ENCODE results near the gene KANK4. TPM values are rescaled to one million over a fixed set of nuclear protein-coding genes. Genes with fewer than 3 reads are reported as not detected.

Gene KANK4
- total and polyA plus RNA-seq, 9 donors: 0.05 to 0.83 (median 0.19) TPM; not detected in 1

DNA sequence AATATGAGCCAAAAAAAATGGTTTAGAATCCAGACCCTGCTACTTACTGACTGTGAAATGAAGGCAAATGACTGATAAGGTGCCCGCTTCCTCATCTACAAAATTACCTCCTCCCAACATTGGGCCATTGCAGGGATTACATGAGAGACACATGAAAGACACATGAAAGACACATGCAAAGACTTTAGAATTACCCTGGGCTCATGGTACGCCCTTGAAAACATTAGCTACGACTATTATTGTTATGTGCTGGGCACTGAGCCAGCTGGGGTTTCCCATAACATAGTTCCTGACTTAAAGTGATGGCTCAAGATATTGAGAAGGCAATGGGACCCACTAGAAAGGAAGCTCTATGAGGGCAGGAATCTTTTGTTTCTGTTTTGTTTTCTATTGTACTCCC is 43.7 kb upstream of the KANK4 start:
- Histone ChIP-seq H3K4me3 (no peak overlapping the region), H3K9me3 (no peaks in the 10 kb centered on the region), H3K27ac (no peak overlapping the region), H3K27me3 (no peaks in the 10 kb centered on the region), H3K36me3 (no peaks in the 10 kb centered on the region), H3K4me1 (ENCODE audit: insufficient read depth) (no peaks in the 10 kb centered on the region)
- no peak for DNase-seq
- intact Hi-C loops (cut with DNase I): no loop called here
- TF ChIP-seq POLR2A (IDR thresholded peaks at IDR 0.05) (no peak), EP300 (IDR thresholded peaks at IDR 0.05) (no peak)
- TF ChIP-seq, protein P1, sequence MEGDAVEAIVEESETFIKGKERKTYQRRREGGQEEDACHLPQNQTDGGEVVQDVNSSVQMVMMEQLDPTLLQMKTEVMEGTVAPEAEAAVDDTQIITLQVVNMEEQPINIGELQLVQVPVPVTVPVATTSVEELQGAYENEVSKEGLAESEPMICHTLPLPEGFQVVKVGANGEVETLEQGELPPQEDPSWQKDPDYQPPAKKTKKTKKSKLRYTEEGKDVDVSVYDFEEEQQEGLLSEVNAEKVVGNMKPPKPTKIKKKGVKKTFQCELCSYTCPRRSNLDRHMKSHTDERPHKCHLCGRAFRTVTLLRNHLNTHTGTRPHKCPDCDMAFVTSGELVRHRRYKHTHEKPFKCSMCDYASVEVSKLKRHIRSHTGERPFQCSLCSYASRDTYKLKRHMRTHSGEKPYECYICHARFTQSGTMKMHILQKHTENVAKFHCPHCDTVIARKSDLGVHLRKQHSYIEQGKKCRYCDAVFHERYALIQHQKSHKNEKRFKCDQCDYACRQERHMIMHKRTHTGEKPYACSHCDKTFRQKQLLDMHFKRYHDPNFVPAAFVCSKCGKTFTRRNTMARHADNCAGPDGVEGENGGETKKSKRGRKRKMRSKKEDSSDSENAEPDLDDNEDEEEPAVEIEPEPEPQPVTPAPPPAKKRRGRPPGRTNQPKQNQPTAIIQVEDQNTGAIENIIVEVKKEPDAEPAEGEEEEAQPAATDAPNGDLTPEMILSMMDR (IDR thresholded peaks at IDR 0.05): no peak
- WGBS, 3 donors: 57 to 65% (median 62%) methylated on average over 3 of the region's 3 CpGs

DNA sequence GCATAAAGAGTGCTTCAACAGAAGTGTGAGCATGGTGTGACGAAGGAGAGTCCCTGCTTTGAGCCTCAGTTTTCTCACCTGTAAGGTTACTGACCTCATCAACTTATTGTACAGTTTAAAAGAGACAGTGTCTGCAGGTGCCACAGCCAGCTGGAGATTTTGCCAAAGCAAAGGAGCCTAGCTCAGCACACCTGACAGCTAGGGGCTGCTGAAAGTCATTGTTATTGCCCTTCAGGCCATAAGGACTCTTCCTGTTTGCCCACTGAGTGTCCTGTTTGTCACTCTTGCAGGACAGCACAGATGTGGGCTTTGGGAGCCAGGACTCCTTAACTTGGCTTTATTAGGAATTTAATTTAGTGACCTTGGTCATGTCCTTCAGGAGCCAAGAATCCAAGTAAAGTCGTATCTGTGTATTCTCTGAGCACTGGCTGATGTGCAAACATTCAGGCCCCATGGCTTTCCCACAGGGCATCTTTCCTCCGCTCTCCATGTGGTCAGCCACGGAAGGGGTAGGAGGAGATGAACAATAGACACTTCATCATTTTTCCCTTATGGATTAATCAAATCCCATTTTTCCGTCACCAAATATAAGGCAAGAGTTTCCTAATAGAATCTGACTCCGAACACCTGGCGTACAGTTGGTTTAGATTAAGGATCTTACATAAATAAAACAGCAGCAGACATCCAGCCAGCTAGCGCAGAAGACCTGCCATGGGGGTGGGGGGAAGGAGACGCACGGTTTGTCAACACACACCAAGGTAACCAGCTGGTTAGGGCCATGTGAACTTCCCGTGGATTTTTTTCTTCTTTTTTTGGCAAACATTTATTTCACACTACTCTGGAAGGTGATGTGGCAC is 43.1 kb upstream of the KANK4 start:
- no peaks in the 10 kb centered on the region for H3K36me3 ChIP-seq
- H3K4me3 ChIP-seq: no peak overlapping the region
- H3K4me1 ChIP-seq (ENCODE audit: insufficient read depth): no peaks in the 10 kb centered on the region
- H3K27me3 ChIP-seq: no peaks in the 10 kb centered on the region
- DNase-seq: no peak
- no peak overlapping the region for H3K27ac ChIP-seq
- intact Hi-C loops (cut with DNase I): no loop called here
- H3K9me3 ChIP-seq: no peaks in the 10 kb centered on the region
- WGBS, 3 donors: 38 to 62% (median 48%) methylated on average over 11 of the region's 11 CpGs
- no peak for TF ChIP-seq EP300 (IDR thresholded peaks at IDR 0.05)
- no peak for TF ChIP-seq POLR2A (IDR thresholded peaks at IDR 0.05)
- TF ChIP-seq, protein P1 (IDR thresholded peaks at IDR 0.05): no peak

DNA sequence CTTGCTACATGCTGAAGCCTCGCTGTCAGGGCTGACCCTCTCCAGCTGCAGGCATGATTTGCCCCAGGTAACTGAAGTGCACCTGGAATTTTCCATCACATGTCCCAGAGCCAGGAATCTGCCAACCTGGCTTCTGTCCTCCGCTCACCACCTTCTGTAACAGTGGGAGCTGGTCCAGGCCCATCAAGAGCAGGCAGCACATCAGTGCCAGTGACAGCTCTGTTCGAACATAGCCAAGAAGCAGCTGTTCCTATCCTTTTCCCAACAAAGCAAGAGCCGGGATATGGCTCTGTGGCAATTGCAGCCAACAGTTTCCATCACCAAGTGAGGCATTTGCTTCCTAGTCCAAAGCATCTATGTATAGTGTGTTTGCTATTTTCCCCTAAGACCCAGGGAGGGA is 42.2 kb upstream of the KANK4 start:
- Histone ChIP-seq H3K27me3 (no peaks in the 10 kb centered on the region), H3K36me3 (no peaks in the 10 kb centered on the region), H3K27ac (no peak overlapping the region), H3K9me3 (no peaks in the 10 kb centered on the region), H3K4me3 (no peak overlapping the region), H3K4me1 (ENCODE audit: insufficient read depth) (no peaks in the 10 kb centered on the region)
- no peak for DNase-seq
- intact Hi-C loops (cut with DNase I): no loop called here
- WGBS, 3 donors: 88 to 94% (median 93%) methylated on average over 4 of the region's 4 CpGs
- no peak for TF ChIP-seq POLR2A (IDR thresholded peaks at IDR 0.05)
- TF ChIP-seq, protein P1 (IDR thresholded peaks at IDR 0.05): no peak
- no peak for TF ChIP-seq EP300 (IDR thresholded peaks at IDR 0.05)

DNA sequence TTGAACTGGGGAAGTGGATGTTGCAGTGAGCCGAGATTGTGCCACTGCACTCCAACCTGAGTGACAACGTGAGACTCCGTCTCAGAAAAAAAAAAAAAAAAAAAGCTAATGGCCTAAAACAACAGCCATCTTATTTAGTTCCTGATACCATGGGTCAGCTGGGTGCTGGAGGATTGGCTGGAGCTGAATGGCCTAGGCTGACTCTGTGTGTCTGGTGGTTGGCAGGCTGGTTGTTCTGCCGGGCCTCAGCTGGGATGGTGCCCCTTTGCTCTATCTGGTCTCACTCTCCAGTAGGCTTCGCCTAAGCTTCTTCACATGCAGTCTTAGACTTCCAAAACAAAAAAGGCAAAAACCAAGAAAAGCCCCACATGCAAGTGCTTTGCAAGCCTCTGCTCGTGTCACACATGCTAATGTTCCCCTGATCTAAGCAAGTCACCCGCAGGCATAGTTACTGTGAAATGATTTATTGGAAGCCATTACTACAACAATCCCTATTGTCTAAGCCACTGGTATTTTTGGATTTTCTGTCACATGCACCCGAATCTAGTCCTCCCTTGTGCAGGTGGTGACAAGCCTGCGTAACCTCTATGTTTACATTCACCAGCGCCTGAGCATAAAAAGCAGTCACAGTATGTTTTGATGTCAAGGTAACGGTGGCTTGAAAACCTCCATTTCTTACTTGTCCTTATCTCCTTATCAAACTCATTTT is 39.6 kb upstream of the KANK4 start:
- no peak overlapping the region for H3K27ac ChIP-seq
- H3K9me3 ChIP-seq: no peaks in the 10 kb centered on the region
- H3K36me3 ChIP-seq: no peaks in the 10 kb centered on the region
- H3K4me1 ChIP-seq (ENCODE audit: insufficient read depth): no peaks in the 10 kb centered on the region
- TF ChIP-seq EP300 (IDR thresholded peaks at IDR 0.05): no peak
- TF ChIP-seq, protein P1 (IDR thresholded peaks at IDR 0.05): no peak
- TF ChIP-seq POLR2A (IDR thresholded peaks at IDR 0.05): no peak
- intact Hi-C loops (cut with DNase I): no loop called here
- no peaks in the 10 kb centered on the region for H3K27me3 ChIP-seq
- no peak for DNase-seq
- 79 to 85% (median 82%) methylated on average over 11 of the region's 11 CpGs for WGBS, 3 donors
- no peak overlapping the region for H3K4me3 ChIP-seq
